C4-2B (cell line): ENCODE data around the gene UCHL5.

Experiments
- H3K27ac ChIP-seq: fragments of 450-650 bp; 2 replicates; pipeline ENCODE4 v1.5.1; 2017
- CTCF ChIP-seq: fragments of 450-650 bp; conservative IDR thresholded peaks from 2 replicates; pipeline ENCODE4 v1.5.1; 2017; ENCODE audit warnings: mild to moderate bottlenecking
- ZFX ChIP-seq: fragments of 450-650 bp; IDR thresholded peaks from 2 replicates; pipeline ENCODE4 v1.6.1; 2017

The UCHL5 gene

GRCh38 chr1:193079187-193079586, 20.0 kb upstream of the UCHL5 start:
- H3K27ac ChIP-seq: no peak overlapping the region
- TF ChIP-seq ZFX: no peak
- no peak for TF ChIP-seq CTCF

- H3K27ac ChIP-seq: no peak overlapping the region
- TF ChIP-seq ZFX (no peak), CTCF (no peak)
Observed at GRCh38 chr1:193077991-193078390, 18.8 kb upstream of the UCHL5 start.

GRCh38 chr1:193070942-193071341, 11.8 kb upstream of the UCHL5 start:
- TF ChIP-seq ZFX (no peak), CTCF (no peak)
- no peak overlapping the region for H3K27ac ChIP-seq

- no peak overlapping the region for H3K27ac ChIP-seq
- TF ChIP-seq CTCF: peak; percentile 29
- no peak for TF ChIP-seq ZFX
Observed at GRCh38 chr1:193070386-193070753, 11.2 kb upstream of the UCHL5 start.

- H3K27ac ChIP-seq: no peak overlapping the region
- peak; percentile 48 for TF ChIP-seq CTCF
- TF ChIP-seq ZFX: no peak
Observed at GRCh38 chr1:193069748-193070385, 10.7 kb upstream of the UCHL5 start.

GRCh38 chr1:193068013-193068412, 8.9 kb upstream of the UCHL5 start:
- TF ChIP-seq ZFX: no peak
- no peak for TF ChIP-seq CTCF
- no peak overlapping the region for H3K27ac ChIP-seq

- no peak overlapping the region for H3K27ac ChIP-seq
- no peak for TF ChIP-seq ZFX
- TF ChIP-seq CTCF: no peak
Observed at GRCh38 chr1:193066606-193067005, 7.4 kb upstream of the UCHL5 start.
